ENCODE measurements around the gene PLBD2.

GRCh38 chr12:113425960-113426453 is 67.6 kb downstream of the PLBD2 start:
- TF ChIP-seq POLR2AphosphoS5 (IDR thresholded peaks at IDR 0.05; ENCODE audit: low read depth, low read length) (no peak), TAF1 (IDR thresholded peaks at IDR 0.05; ENCODE audit: borderline replicate concordance, insufficient read depth, low read length) (no peak), REST (IDR thresholded peaks at IDR 0.05; ENCODE audit: insufficient read depth in 1 of 2, low read depth in 2 of 2, low read length in 2 of 2) (no peak), SIN3A (IDR thresholded peaks at IDR 0.05; ENCODE audit: borderline replicate concordance, insufficient read depth, low read length) (no peak)
